Measurements from ENCODE around the gene TMEM176B.

Gene TMEM176B

GRCh38 chr7:150799741-150800580, at the start of gene TMEM176B:
Gene TMEM176B, minus strand, starts transcription at chr7:150800364. Its CDS starts 3,795 bp downstream, at chr7:150796569.
- DNase-seq: no peak

GRCh38 chr7:150849204-150849775, 49.1 kb upstream of the TMEM176B start:
- DNase-seq: no peak

- DNase-seq: no peak
These were observed 48.5 kb upstream of the TMEM176B start for GRCh38 chr7:150848561-150849115.

GRCh38 chr7:150848111-150848510, 47.9 kb upstream of the TMEM176B start:
- DNase-seq: no peak

- no peak for DNase-seq
These were observed 47.4 kb upstream of the TMEM176B start for GRCh38 chr7:150847536-150847935.

GRCh38 chr7:150846291-150847115, 46.3 kb upstream of the TMEM176B start:
- no peak for DNase-seq

- DNase-seq: no peak
These were observed 45.3 kb upstream of the TMEM176B start for GRCh38 chr7:150845421-150845861.

- no peak for DNase-seq
These were observed 42.6 kb upstream of the TMEM176B start for GRCh38 chr7:150842716-150843115.

GRCh38 chr7:150842018-150842417, 41.9 kb upstream of the TMEM176B start:
- no peak for DNase-seq

GRCh38 chr7:150838965-150839650, 38.9 kb upstream of the TMEM176B start:
- DNase-seq: no peak

GRCh38 chr7:150835702-150836280, 35.6 kb upstream of the TMEM176B start:
- DNase-seq: no peak

GRCh38 chr7:150835019-150835418, 34.9 kb upstream of the TMEM176B start:
- DNase-seq: no peak

- DNase-seq: no peak
These were observed 31.7 kb upstream of the TMEM176B start for GRCh38 chr7:150831851-150832250.

- peak in 1 of 2 experiments; percentile 44 for DNase-seq
These were observed 30.8 kb upstream of the TMEM176B start for GRCh38 chr7:150830937-150831336.

GRCh38 chr7:150829426-150829825, 29.3 kb upstream of the TMEM176B start:
- no peak for DNase-seq

GRCh38 chr7:150828384-150828783, 28.2 kb upstream of the TMEM176B start:
- DNase-seq: no peak

- no peak for DNase-seq
These were observed 26.1 kb upstream of the TMEM176B start for GRCh38 chr7:150826061-150826849.

GRCh38 chr7:150824379-150825177, 24.4 kb upstream of the TMEM176B start:
- DNase-seq: no peak

GRCh38 chr7:150823484-150824126, 23.4 kb upstream of the TMEM176B start:
- DNase-seq: no peak

GRCh38 chr7:150823043-150823442, 22.9 kb upstream of the TMEM176B start:
- no peak for DNase-seq

Measured in NCI-H1930 (cell line).